ENCODE results near the gene KLF12.

The KLF12 gene

GRCh38 chr13:74101436-74101835 is 32.8 kb downstream of the KLF12 start:
- DNase-seq: no peak

DNA sequence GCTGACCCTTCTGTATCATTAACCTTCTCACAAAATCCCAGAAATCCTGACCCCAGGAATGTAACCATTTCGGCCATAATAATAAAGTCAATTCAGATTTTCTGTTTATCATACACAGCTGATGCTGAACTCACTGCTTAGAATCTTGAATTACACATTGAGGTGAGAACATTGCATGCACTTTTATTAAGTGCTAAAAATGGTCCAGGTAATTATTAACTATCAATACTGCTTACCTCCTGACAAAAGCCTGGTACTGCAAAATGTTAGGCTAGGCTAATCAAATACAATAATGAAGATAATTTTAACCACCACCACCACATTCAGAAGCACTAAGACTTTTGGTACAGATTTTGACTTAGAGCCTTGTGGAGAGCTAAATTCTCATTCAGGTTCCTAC is 36.1 kb downstream of the KLF12 start:
- no peak for DNase-seq

DNA sequence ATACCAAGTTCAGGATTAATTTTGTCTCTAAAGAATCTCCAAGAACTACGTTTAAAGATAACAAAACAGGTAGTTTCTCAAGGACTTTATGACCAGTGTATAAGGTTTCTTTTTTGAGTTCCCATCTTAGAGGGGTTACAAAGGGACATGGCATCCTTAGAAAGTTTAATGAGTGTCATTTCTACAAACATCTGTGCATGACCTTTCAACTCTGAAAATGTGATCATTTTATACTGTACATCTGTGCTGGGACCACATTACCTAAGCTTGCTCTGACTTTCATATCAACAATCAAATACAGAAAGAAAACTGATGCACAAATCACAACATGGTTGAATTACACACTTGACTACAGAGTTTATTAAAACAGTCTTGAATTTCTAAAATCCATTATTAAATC is 37.1 kb downstream of the KLF12 start:
- DNase-seq: no peak

DNA sequence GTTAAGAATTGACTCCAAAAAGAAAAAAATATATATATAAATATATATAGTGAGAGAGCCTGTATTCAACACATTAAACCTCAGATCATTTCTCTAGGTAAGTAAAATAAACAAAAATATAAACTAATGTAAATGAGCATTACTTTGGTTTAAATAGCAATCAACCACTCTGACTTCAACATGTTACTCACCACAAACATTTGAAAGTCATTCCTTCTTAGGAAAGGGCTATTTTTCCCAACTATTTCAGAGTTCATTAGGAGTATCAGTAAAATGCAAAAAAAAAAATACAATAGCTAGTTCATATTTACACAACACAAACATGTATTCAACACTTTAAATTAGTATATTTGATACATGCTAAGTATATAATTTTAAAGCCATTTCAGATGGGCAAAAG is 40.5 kb downstream of the KLF12 start:
- no peak for DNase-seq

- no peak for DNase-seq
Measured at GRCh38 chr13:74092711-74093110, 41.5 kb downstream of the KLF12 start.

GRCh38 chr13:74090869-74091605 is 43.2 kb downstream of the KLF12 start:
- no peak for DNase-seq

DNA sequence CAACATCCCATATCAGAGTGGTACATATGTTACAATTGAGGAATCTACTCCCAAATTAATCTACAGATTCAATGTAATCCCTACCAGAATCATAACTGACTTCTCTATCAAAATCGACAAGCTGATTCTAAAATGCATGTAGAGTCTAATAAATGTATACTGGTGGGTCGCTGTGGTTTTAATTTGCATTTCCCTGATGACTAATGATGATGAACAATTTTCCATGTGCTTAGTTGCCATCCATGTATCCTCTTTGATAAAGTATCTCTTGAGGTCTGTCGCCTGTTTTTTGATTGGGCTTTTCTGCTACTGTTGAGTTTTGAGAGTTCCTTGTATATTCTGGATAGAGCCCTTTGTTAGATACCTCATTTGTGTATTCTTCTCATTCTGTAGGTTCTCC is 43.8 kb downstream of the KLF12 start:
- DNase-seq: no peak

- DNase-seq: no peak
Measured at GRCh38 chr13:74087357-74087756, 46.8 kb downstream of the KLF12 start.

Measured in 8988T (cell line).